Astrocyte (in vitro differentiated cells and primary cell): ENCODE data around the gene PDSS2.

Experiments used
- CTCF ChIP-seq: IDR thresholded peaks from 2 replicates; pipeline ENCODE4 v1.5.1; 2011; ENCODE audit warnings: low read depth, mild to moderate bottlenecking, inconsistent platforms, low read length, moderate library complexity; ENCODE audit not compliant: insufficient read depth
- EZH2 ChIP-seq: IDR thresholded peaks from 2 replicates; pipeline ENCODE4 v1.6.1; 2012; ENCODE audit warnings: mild to moderate bottlenecking, low read length, inconsistent platforms; ENCODE audit not compliant: insufficient read depth

- TF ChIP-seq CTCF (no peak), EZH2 (no peak)
These were observed 56.8 kb downstream of the PDSS2 start for GRCh38 chr6:107402533-107402932.
